ENCODE results near the gene CERS6.

- TF ChIP-seq, protein P1, sequence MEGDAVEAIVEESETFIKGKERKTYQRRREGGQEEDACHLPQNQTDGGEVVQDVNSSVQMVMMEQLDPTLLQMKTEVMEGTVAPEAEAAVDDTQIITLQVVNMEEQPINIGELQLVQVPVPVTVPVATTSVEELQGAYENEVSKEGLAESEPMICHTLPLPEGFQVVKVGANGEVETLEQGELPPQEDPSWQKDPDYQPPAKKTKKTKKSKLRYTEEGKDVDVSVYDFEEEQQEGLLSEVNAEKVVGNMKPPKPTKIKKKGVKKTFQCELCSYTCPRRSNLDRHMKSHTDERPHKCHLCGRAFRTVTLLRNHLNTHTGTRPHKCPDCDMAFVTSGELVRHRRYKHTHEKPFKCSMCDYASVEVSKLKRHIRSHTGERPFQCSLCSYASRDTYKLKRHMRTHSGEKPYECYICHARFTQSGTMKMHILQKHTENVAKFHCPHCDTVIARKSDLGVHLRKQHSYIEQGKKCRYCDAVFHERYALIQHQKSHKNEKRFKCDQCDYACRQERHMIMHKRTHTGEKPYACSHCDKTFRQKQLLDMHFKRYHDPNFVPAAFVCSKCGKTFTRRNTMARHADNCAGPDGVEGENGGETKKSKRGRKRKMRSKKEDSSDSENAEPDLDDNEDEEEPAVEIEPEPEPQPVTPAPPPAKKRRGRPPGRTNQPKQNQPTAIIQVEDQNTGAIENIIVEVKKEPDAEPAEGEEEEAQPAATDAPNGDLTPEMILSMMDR (IDR thresholded peaks at IDR 0.05) = no peak
- TF ChIP-seq EP300 (IDR thresholded peaks at IDR 0.05) = no peak
- no peak for TF ChIP-seq POLR2A (IDR thresholded peaks at IDR 0.05; ENCODE audit: low read depth)
- TF ChIP-seq POLR2AphosphoS5 (IDR thresholded peaks at IDR 0.05) = no peak
Observed at GRCh38 chr2:168571061-168571460, 115.0 kb downstream of the CERS6 start.

Measured in esophagus muscularis mucosa (tissue), 4 donors.